GM12878 (cell line): ENCODE measurements around the gene TMEM121B. TPM values are rescaled to one million over a fixed set of nuclear protein-coding genes. Genes with fewer than 3 reads are reported as not detected.

Source experiments
- ATAC-seq: fragments of 200-7000 bp; cut with Tn5 transposase; 3 replicates; pipeline ENCODE4 v1.9.1; 2020; ENCODE audit warnings: mild to moderate bottlenecking, moderate library complexity
- BruUV-seq: library from RNA; stranded (reverse); fragments of 400-500 nt; replicated peaks from 2 replicates; lab custom pipeline; 2021; lab: Mats Ljungman, UMichigan
- CTCF ChIA-PET: fragments of 300-600 bp; sonication (Branson Sonifier 250); formaldehyde crosslinking; extraction: SDS; loops from one replicate; lab custom pipeline; 2021; ENCODE audit warnings: inconsistent platforms; lab: Yijun Ruan, JAX
- POLR2A ChIA-PET: fragments of 350-600 bp; formaldehyde crosslinking; extraction: SDS; loops from one replicate; lab custom pipeline; 2021; ENCODE audit warnings: inconsistent platforms; lab: Charles Lee
- RAD21 ChIA-PET: fragments of 300-600 bp; sonication (Branson Sonifier 250); formaldehyde crosslinking; loops from one replicate; lab custom pipeline; 2023; ENCODE audit warnings: antibody characterized with exemption; ENCODE audit not compliant: unreplicated experiment; lab: Charles Lee
- SMC1A ChIA-PET: fragments of 300-600 bp; sonication (Branson Sonifier 250); formaldehyde crosslinking; loops from one replicate; lab custom pipeline; 2023; ENCODE audit not compliant: unreplicated experiment, uncharacterized antibody; lab: Charles Lee
- DNase-seq: peaks from one replicate; pipeline ENCODE4 v3.0.0-alpha.2; 2011; ENCODE audit warnings: low read depth, low spot score
- FAIRE-seq: peaks from 3 replicates; lab custom pipeline; 2011; peaks lifted over from hg19 to GRCh38; lab: Jason Lieb, UNC
- H2AFZ ChIP-seq: 2 replicates; pipeline ENCODE4 v1.6.0; 2011; ENCODE audit warnings: low read depth, low read length, control low read depth; ENCODE audit not compliant: control insufficient read depth
- H3K27ac ChIP-seq: 2 replicates; pipeline ENCODE4 v1.5.1; 2011; ENCODE audit warnings: control low read depth; ENCODE audit not compliant: control insufficient read depth, insufficient read depth
- H3K27me3 ChIP-seq, 2 experiments: replicated peaks in 1 of 2; 2 replicates each; pipeline versions ENCODE4 v1.6.0 to v1.6.1; 2011; ENCODE audit warnings: low read length in 1 of 2; ENCODE audit not compliant: control insufficient read depth in 2 of 2, insufficient read depth in 2 of 2
- H3K36me3 ChIP-seq, 2 experiments: 2 replicates each; pipeline ENCODE4 v1.5.1; 2011; ENCODE audit warnings: low read length in 1 of 2; ENCODE audit not compliant: control insufficient read depth in 2 of 2, insufficient read depth in 2 of 2
- H3K4me1 ChIP-seq: 2 replicates; pipeline ENCODE4 v1.6.1; 2011; ENCODE audit warnings: mild to moderate bottlenecking, low read length, moderate library complexity, mixed read lengths; ENCODE audit not compliant: control insufficient read depth, insufficient read depth
- H3K4me2 ChIP-seq: 2 replicates; pipeline ENCODE4 v1.6.0; 2011; ENCODE audit warnings: control low read depth; ENCODE audit not compliant: control insufficient read depth, insufficient read depth
- H3K4me3 ChIP-seq: fragments of 200-600 bp; sonication (generic); 2 replicates; pipeline ENCODE4 v1.5.1; 2016
- H3K79me2 ChIP-seq: 2 replicates; pipeline ENCODE4 v1.6.0; 2011; ENCODE audit warnings: low read length; ENCODE audit not compliant: control insufficient read depth, insufficient read depth
- H3K9ac ChIP-seq: 2 replicates; pipeline ENCODE4 v1.8.0; 2011; ENCODE audit warnings: low read length, control low read depth, mixed read lengths; ENCODE audit not compliant: control insufficient read depth, insufficient read depth
- H3K9me3 ChIP-seq: replicated peaks from 3 replicates; pipeline ENCODE4 v1.5.1; 2011; ENCODE audit warnings: mild to moderate bottlenecking, low read length; ENCODE audit not compliant: control insufficient read depth, insufficient read depth
- H4K20me1 ChIP-seq: 2 replicates; pipeline ENCODE4 v1.6.0; 2011; ENCODE audit not compliant: control insufficient read depth, insufficient read depth
- BCLAF1 ChIP-seq: fragments of 450-650 bp; IDR thresholded peaks from 2 replicates; pipeline ENCODE4 v1.6.1; 2017; ENCODE audit warnings: antibody characterized with exemption, mild to moderate bottlenecking, moderate library complexity
- CBX3 ChIP-seq: fragments of 200-600 bp; sonication (generic); IDR thresholded peaks from 2 replicates; pipeline ENCODE4 v1.6.1; 2016; ENCODE audit warnings: low read depth, borderline replicate concordance
- EGR1 ChIP-seq, 2 experiments: IDR thresholded peaks; 1 replicate in 1 of 2; 2 replicates in 1 of 2; pipeline ENCODE4 v1.6.1; 2011 to 2012; ENCODE audit warnings: low read depth in 2 of 2, low read length in 2 of 2, borderline replicate concordance in 1 of 2, mild to moderate bottlenecking in 1 of 2, moderate library complexity in 1 of 2
- GABPA ChIP-seq: IDR thresholded peaks from 2 replicates; pipeline ENCODE4 v1.6.1; 2014; ENCODE audit warnings: antibody characterized with exemption, low read depth, mild to moderate bottlenecking, inconsistent platforms
- NKRF ChIP-seq: fragments of 450-650 bp; conservative IDR thresholded peaks from 2 replicates; pipeline ENCODE4 v1.6.1; 2017; ENCODE audit warnings: mild to moderate bottlenecking, moderate library complexity
- SMAD5 ChIP-seq: IDR thresholded peaks from 2 replicates; pipeline ENCODE4 v1.6.1; 2016; ENCODE audit warnings: antibody characterized with exemption, low read depth
- USF2 ChIP-seq: IDR thresholded peaks from 2 replicates; pipeline ENCODE4 v1.6.1; 2011; ENCODE audit warnings: low read depth, low read length, improper control_type of control experiment, borderline replicate concordance
- ZNF207 ChIP-seq: fragments of 450-650 bp; IDR thresholded peaks from 2 replicates; pipeline ENCODE4 v1.6.1; 2014; ENCODE audit warnings: antibody characterized with exemption, mild to moderate bottlenecking, borderline replicate concordance
- ZNF622 ChIP-seq: fragments of 450-650 bp; IDR thresholded peaks from 2 replicates; pipeline ENCODE4 v1.6.1; 2017; ENCODE audit warnings: mild to moderate bottlenecking, inconsistent platforms
- WGBS: methylation state at CpG from one replicate; pipeline ENCODE4 v1.1.6; 2016; ENCODE audit warnings: low lambda C conversion rate; ENCODE audit not compliant: insufficient replicate concordance, insufficient coverage; ENCODE audit errors: missing lambda C conversion rate; 5-methylcytosine and 5-hydroxymethylcytosine counted together
- in situ Hi-C: fragments of 300-500 bp; cut with MboI; formaldehyde crosslinking; loops from 9 replicates; pipeline ENCODE4 v1.14.3; 2018; ENCODE audit warnings: mixed read lengths
- intact Hi-C: fragments of 100-400 bp; cut with micrococcal nuclease; formaldehyde crosslinking; loops from one replicate; pipeline ENCODE4 v1.14.2; 2022; ENCODE audit not compliant: unreplicated experiment
- polyA plus RNA-seq, 11 experiments: library from polyadenylated mRNA; depleted of rRNA in 4 of 11; unstranded in 6 of 11; stranded (reverse) in 5 of 11; fragments of >200 nt; fragmentation: Nextera tagmentation in 4 of 11; fragmentation: Illumina TruSeq in 1 of 11; extraction: Ambion mirVana in 4 of 11; extraction: Trizol in 1 of 11; gene quantifications; 1 replicate in 1 of 11; 2 replicates in 10 of 11; pipeline versions ENCODE4 v1.2.1 to v1.2.3, GENCODE V29; 2011 to 2016; ENCODE audit warnings: inconsistent platforms in 2 of 11, missing spikeins in 2 of 11, low read depth in 1 of 11
- total RNA-seq, 4 experiments: library from RNA; depleted of rRNA in 3 of 4; stranded (reverse); fragments of >200 nt in 3 of 4; fragmentation: Illumina TruSeq in 1 of 4; extraction: Trizol in 1 of 4; gene quantifications; 2 replicates each; pipeline versions ENCODE4 v1.2.1 to v1.2.3, GENCODE V29; 2013 to 2021

Gene TMEM121B
- total and polyA plus RNA-seq, 10 of the 15 experiments (the other 5 are each of a cell fraction or from before 2014, with no cell fraction given), result 0.02 to 0.10 (median 0.06) TPM; not detected in 5

- DNase-seq (no peak), FAIRE-seq (no peak), ATAC-seq (no peak)
- ChIA-PET SMC1A (no interaction called here), RAD21 (no interaction called here), CTCF (interaction anchor here (1.0 kb wide), 1 partner anchor 18 kb away, joined by 3 read pairs; no protein-coding TSS in a partner anchor), POLR2A (no interaction called here)
- no peak overlapping the region for H2AFZ ChIP-seq
- no peaks in the 10 kb centered on the region; a peak in 1 of 4 replicates for H3K36me3 ChIP-seq
- H3K4me1 ChIP-seq, result peaks cover 12% of the 10 kb centered on the region
- H3K4me2 ChIP-seq, result no peak overlapping the region
- H4K20me1 ChIP-seq, result peaks cover 6% of the 10 kb centered on the region
- in situ Hi-C loops (loop anchor here (5.0 kb wide), 1 partner anchor 60 kb away; no protein-coding TSS in a partner anchor), intact Hi-C loops (no loop called here)
- BruUV-seq, result no TSS peak
- H3K9ac ChIP-seq, result no peak overlapping the region
- no peak overlapping the region for H3K27ac ChIP-seq
- WGBS, result 63% methylated on average over 4 of the region's 4 CpGs
- TF ChIP-seq GABPA (no peak), EGR1 (IDR thresholded peaks at IDR 0.05; ENCODE audit: borderline replicate concordance in 1 of 2, low read depth in 2 of 2, low read length in 2 of 2) (no peak), ZNF207 (no peak), ZNF622 (no peak)
- H3K4me3 ChIP-seq, result no peak overlapping the region
- H3K27me3 ChIP-seq, result no peaks in the 10 kb centered on the region
- no peaks in the 10 kb centered on the region for H3K9me3 ChIP-seq
- H3K79me2 ChIP-seq, result no peaks in the 10 kb centered on the region; the same call in 1 of the 2 replicates
These were observed 29.3 kb downstream of the TMEM121B start for GRCh38 chr22:17091851-17092250.

GRCh38 chr22:17090550-17090949 is 30.6 kb downstream of the TMEM121B start:
- H2AFZ ChIP-seq, result no peak overlapping the region
- BruUV-seq, result no TSS peak
- DNase-seq (no peak), ATAC-seq (no peak), FAIRE-seq (no peak)
- peaks cover 3% of the 10 kb centered on the region; the same call in 1 of the 2 replicates for H4K20me1 ChIP-seq
- H3K27ac ChIP-seq, result no peak overlapping the region
- no peak overlapping the region for H3K4me3 ChIP-seq
- ChIA-PET RAD21 (no interaction called here), SMC1A (no interaction called here), POLR2A (no interaction called here), CTCF (no interaction called here)
- H3K9ac ChIP-seq, result no peak overlapping the region
- peaks cover 5% of the 10 kb centered on the region for H3K79me2 ChIP-seq
- peaks cover 16% of the 10 kb centered on the region for H3K4me1 ChIP-seq
- TF ChIP-seq USF2 (no peak), CBX3 (no peak), SMAD5 (no peak), NKRF (no peak), EGR1 (IDR thresholded peaks at IDR 0.05; ENCODE audit: borderline replicate concordance in 1 of 2, low read depth in 2 of 2, low read length in 2 of 2) (no peak), BCLAF1 (no peak)
- H3K27me3 ChIP-seq, result no peaks in the 10 kb centered on the region
- no peaks in the 10 kb centered on the region; a peak in 1 of 4 replicates for H3K36me3 ChIP-seq
- H3K4me2 ChIP-seq, result no peak overlapping the region
- in situ Hi-C loops (loop anchor here (5.0 kb wide), 1 partner anchor 62 kb away; no protein-coding TSS in a partner anchor), intact Hi-C loops (no loop called here)
- no peaks in the 10 kb centered on the region for H3K9me3 ChIP-seq
